GM10266 (cell line): ENCODE data around the gene PPP6R2.
A peak's percentile ranks its signal among the peaks of the same experiment; 100 is the strongest.

Experiments
- DNase-seq: peaks from one replicate; pipeline ENCODE4 v3.0.0; 2012; ENCODE audit errors: extremely low spot score
- CTCF ChIP-seq: IDR thresholded peaks from 2 replicates; pipeline ENCODE4 v1.5.1; 2012; ENCODE audit warnings: mild to moderate bottlenecking, low read depth; ENCODE audit not compliant: control insufficient read depth, insufficient read depth; ENCODE audit errors: missing control alignments

The PPP6R2 gene

DNA sequence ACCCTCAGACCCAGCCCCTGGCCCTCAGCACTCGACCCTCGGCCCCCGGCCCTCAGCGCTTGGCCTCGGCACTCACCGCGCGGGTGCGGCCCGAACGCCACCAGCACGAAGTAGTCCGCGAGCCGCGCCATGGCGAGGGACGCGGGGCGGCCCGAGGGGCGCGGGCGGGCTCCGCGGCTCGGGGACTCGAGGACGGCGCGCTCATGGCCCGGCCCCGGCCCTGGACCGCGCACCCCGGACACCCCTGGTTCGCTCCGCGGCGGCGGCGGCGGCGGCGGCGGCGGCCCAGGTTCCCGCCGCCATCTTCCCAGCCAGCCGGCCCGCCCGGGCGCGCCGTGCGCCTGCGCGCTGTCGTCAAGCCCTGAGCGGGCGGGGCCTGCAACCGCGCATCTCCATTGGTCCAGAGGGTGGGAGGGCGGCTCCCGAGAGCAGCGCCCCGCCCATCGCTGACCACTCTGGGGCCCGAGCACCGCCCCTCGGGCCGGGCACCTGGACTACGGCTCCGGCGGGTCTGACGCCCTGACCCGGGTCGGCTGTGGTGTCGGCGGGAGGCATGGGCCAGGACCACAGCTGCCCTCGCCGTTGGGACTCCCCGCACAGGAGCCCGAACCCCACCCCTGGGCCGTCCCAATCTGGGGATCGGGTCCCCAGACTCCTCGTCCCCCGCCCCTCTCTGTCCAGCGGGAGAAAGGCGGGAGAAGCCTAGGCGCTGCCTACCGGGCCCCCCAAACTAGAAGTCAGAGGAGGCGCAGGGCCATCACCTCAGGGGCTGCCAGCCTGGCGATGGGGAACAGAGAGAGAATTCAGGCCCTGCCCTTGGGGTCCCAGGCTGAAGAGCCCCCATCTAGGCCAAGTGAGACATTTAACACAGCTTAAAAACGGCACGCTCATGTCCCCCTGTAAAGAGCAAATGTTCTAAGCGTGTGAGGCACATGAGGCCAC lies 131.9 kb downstream of the PPP6R2 start, which contains the start of gene SBF1:
SBF1 (minus strand) TSS at position 326 of the 942 bp plus-strand sequence; CDS start at position 131, 195 bp downstream.
- DNase-seq = peak; percentile 100
- TF ChIP-seq CTCF = no peak

DNA sequence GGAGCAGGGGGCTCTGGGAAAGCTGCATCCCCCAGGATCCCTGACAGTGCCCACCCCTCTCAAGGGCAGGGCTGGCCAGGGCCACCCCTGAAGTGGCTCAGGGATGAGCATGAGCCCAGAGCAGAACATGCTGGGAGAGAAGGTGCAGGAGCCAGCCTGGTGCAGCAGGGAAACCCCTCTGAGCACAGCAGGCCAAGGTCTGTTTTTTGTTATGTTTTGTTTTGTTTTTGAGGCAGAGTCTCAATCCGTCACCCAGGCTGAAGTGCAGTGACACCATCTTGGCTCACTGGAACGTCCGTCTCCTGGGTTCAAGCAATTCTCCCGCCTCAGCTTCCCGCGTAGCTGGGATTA lies 132.5 kb downstream of the PPP6R2 start:
- no peak for TF ChIP-seq CTCF
- no peak for DNase-seq

GRCh38 chr22:50476868-50477267 lies 133.7 kb downstream of the PPP6R2 start:
- no peak for DNase-seq

GRCh38 chr22:50477923-50478322 lies 134.8 kb downstream of the PPP6R2 start:
- DNase-seq = no peak

More at GRCh38 chr22:50476868-50477267, 133.7 kb downstream of the PPP6R2 start:
- no peak for TF ChIP-seq CTCF

GRCh38 chr22:50479721-50480120 lies 136.6 kb downstream of the PPP6R2 start:
- no peak for TF ChIP-seq CTCF

More at GRCh38 chr22:50477923-50478322, 134.8 kb downstream of the PPP6R2 start:
- TF ChIP-seq CTCF = no peak

DNA sequence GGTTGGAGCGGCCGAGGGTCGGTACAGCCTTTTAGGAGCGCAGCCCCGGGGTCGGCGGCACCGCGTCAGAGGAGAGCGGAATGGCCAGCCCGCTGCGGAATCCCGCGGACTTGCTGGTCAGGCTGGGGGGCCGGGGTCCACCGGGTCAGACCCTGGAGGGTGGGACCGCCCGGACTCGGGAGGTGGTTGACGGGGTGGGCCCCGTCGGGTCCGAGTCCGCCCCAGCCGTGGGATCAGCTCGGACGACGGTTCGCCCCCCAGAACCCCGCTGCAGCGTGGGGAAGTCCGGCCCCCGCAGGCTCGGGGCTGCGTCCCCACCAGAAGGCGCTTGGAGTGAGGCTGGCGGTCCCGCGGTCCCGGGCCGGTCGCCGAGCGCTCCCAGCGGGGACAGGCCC lies 137.9 kb downstream of the PPP6R2 start:
- no peak for TF ChIP-seq CTCF
- no peak for DNase-seq

More at GRCh38 chr22:50479721-50480120, 136.6 kb downstream of the PPP6R2 start:
- no peak for DNase-seq
